Activated naive CD4-positive, alpha-beta T cell treated with anti-CD3 and anti-CD28 coated beads for 36 hours (primary cell): Measurements from ENCODE around the gene KMT5B. TPM values are rescaled to one million over a fixed set of nuclear protein-coding genes. Genes with fewer than 3 reads are reported as not detected.

Experiments
- CTCF ChIA-PET: fragments of 350-600 bp; sonication (Branson Sonifier 250); formaldehyde crosslinking; loops from one replicate; lab custom pipeline; 2021; ENCODE audit warnings: antibody characterized with exemption; lab: Charles Lee
- DNase-seq: peaks from one replicate; pipeline ENCODE4 v3.0.0-alpha.2; 2020
- H3K27ac Mint-ChIP-seq: one replicate; pipeline ENCODE4 v1.8.0; 2021; ENCODE audit warnings: mild to moderate bottlenecking, mixed read lengths
- H3K27me3 Mint-ChIP-seq: one replicate; pipeline ENCODE4 v1.8.0; 2021; ENCODE audit warnings: low read depth, mixed read lengths
- H3K36me3 Mint-ChIP-seq: one replicate; pipeline ENCODE4 v1.8.0; 2021; ENCODE audit warnings: low read depth, mixed read lengths
- H3K4me1 Mint-ChIP-seq: one replicate; pipeline ENCODE4 v1.8.0; 2021; ENCODE audit warnings: low read depth, mixed read lengths
- H3K4me3 Mint-ChIP-seq: one replicate; pipeline ENCODE4 v1.8.0; 2021; ENCODE audit warnings: mild to moderate bottlenecking, moderate library complexity, mixed read lengths
- H3K9me3 Mint-ChIP-seq: one replicate; pipeline ENCODE4 v1.8.0; 2021; ENCODE audit warnings: mixed read lengths
- intact Hi-C: fragments of 100-400 bp; cut with micrococcal nuclease; formaldehyde crosslinking; loops from one replicate; pipeline ENCODE4 v1.15.1; 2023
- total RNA-seq, 2 experiments: library from RNA; stranded (reverse); gene quantifications; one replicate each; pipeline ENCODE4 v1.2.3, GENCODE V29; 2021

KMT5B gene
- total RNA-seq, 2 experiments from 2014 or later: 18.4 to 21.6 TPM

DNA sequence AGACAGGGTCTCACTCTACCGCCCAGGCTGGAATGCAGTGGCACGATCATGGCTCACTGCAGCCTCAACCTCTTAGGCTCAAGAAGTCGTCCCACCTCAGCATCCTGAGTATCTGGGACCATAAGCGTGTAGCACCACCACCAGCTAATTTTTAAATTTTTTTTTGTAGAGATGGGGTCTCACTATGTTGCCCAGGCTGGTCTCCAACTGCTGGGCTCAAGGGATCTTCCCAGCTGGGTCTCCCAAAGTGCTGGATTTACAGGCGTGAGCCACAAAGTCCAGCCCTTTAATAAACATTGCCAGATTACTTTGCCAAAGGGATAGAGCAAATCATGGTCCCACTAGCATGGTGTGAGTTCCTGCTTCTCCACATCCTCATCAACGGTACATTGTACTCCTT is 45.6 kb downstream of the KMT5B start:
- Mint-ChIP-seq H3K27me3 (no peaks in the 10 kb centered on the region), H3K9me3 (no peaks in the 10 kb centered on the region), H3K36me3 (peaks cover 2% of the 10 kb centered on the region), H3K4me3 (no peak overlapping the region), H3K4me1 (no peaks in the 10 kb centered on the region), H3K27ac (no peak overlapping the region)
- CTCF ChIA-PET: interaction anchor here (0.6 kb wide), 1 partner anchor 27 kb away, joined by 3 read pairs; no protein-coding TSS in a partner anchor
- intact Hi-C loops: no loop called here
- DNase-seq: no peak

GRCh38 chr11:68166969-68167368 is 46.1 kb downstream of the KMT5B start:
- no peaks in the 10 kb centered on the region for H3K4me1 Mint-ChIP-seq
- H3K36me3 Mint-ChIP-seq: peaks cover 3% of the 10 kb centered on the region
- CTCF ChIA-PET: interaction anchor here (0.6 kb wide), 1 partner anchor 28 kb away, joined by 3 read pairs; no protein-coding TSS in a partner anchor
- H3K9me3 Mint-ChIP-seq: no peaks in the 10 kb centered on the region
- intact Hi-C loops: no loop called here
- no peak overlapping the region for H3K4me3 Mint-ChIP-seq
- DNase-seq: no peak
- no peaks in the 10 kb centered on the region for H3K27me3 Mint-ChIP-seq
- H3K27ac Mint-ChIP-seq: no peak overlapping the region

GRCh38 chr11:68165601-68166000 is 47.5 kb downstream of the KMT5B start:
- no peaks in the 10 kb centered on the region for H3K4me1 Mint-ChIP-seq
- no peak overlapping the region for H3K27ac Mint-ChIP-seq

DNA sequence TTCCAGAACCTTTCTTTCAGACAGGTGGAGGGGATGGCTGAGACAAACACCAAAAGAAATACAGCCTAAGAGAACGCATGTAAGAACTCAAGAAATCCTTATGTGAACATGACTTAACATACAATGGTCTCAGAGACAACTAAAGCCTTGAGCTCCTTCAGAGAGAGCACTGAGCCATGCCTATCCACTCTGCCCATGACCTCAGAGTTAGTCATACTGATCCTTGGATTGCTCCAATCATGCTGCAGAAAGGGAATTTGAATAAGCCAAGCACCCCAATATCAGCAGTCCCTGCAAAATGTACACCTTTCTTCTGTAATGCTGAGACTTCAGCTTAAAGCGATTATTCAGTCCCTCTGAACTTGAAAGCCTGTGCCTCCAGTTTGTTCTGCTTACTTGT is 48.7 kb downstream of the KMT5B start:
- intact Hi-C loops: no loop called here
- no peaks in the 10 kb centered on the region for H3K9me3 Mint-ChIP-seq
- no peaks in the 10 kb centered on the region for H3K27me3 Mint-ChIP-seq
- H3K36me3 Mint-ChIP-seq: peaks cover 4% of the 10 kb centered on the region
- no peak for DNase-seq
- H3K4me1 Mint-ChIP-seq: no peaks in the 10 kb centered on the region
- CTCF ChIA-PET: interaction anchor here (1.5 kb wide), 1 partner anchor 20 kb away, joined by 3 read pairs; no protein-coding TSS in a partner anchor
- H3K4me3 Mint-ChIP-seq: no peak overlapping the region
- no peak overlapping the region for H3K27ac Mint-ChIP-seq

More at GRCh38 chr11:68165601-68166000, 47.5 kb downstream of the KMT5B start:
- CTCF ChIA-PET: no interaction called here
- no peaks in the 10 kb centered on the region for H3K9me3 Mint-ChIP-seq
- H3K4me3 Mint-ChIP-seq: no peak overlapping the region
- H3K27me3 Mint-ChIP-seq: no peaks in the 10 kb centered on the region
- peaks cover 4% of the 10 kb centered on the region for H3K36me3 Mint-ChIP-seq
- intact Hi-C loops: no loop called here
- DNase-seq: no peak

DNA sequence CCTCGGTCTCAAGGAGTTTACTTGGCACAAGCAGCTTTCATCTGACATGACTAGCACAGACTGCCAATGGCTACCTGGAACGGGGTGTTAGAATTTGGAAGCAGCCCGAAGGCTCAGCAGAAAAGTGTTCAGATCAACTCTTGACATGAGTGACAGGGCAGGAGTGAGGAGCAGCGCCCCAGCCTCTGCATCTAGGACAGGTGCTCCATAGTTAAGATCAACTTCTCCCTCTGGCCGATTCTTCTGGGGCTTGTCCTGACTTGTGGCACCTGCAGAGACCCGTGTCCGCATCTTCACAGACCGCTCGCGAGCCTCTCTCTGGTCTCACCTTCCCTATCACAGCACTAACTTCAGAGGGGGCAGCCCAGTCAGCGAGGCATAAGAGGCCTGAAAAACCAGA is 49.4 kb downstream of the KMT5B start:
- no peaks in the 10 kb centered on the region for H3K4me1 Mint-ChIP-seq
- no peak overlapping the region for H3K27ac Mint-ChIP-seq
- peaks cover 4% of the 10 kb centered on the region for H3K36me3 Mint-ChIP-seq
- CTCF ChIA-PET: interaction anchor here (1.5 kb wide), 1 partner anchor 21 kb away, joined by 3 read pairs; no protein-coding TSS in a partner anchor
- no peak for DNase-seq
- no peak overlapping the region for H3K4me3 Mint-ChIP-seq
- intact Hi-C loops: no loop called here
- no peaks in the 10 kb centered on the region for H3K27me3 Mint-ChIP-seq
- no peaks in the 10 kb centered on the region for H3K9me3 Mint-ChIP-seq

DNA sequence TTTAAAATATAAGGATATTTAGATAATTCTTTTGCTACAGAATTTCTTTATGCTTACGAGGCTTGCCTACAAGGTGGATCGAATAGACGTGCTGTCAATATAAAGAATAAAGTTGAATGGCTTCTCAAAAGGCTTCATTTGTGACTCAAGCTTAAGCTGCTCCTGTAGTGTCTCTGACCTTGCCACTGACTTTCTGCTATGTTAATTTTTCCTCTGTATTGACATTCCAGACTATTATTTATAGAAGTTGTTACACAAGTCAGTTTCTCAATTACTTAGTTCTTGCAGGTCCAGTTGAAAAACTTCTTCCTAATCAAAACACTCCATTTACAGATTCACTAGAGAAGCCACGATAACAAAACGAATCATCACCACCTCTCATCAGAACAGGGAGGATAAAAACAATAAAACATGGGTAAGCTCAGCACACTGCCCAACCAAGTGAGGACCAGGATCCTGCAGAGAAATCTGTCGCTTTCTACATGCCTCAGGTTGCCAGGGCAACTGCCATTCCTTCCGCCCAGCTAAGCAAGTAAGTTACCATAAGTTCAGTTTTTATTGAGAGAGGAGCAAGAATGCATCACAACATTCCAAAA is 52.9 kb downstream of the KMT5B start:
- intact Hi-C loops: no loop called here
- DNase-seq: no peak
- no peaks in the 10 kb centered on the region for H3K27me3 Mint-ChIP-seq
- H3K27ac Mint-ChIP-seq: no peak overlapping the region
- H3K4me1 Mint-ChIP-seq: no peaks in the 10 kb centered on the region
- CTCF ChIA-PET: no interaction called here
- no peak overlapping the region for H3K4me3 Mint-ChIP-seq
- peaks cover 9% of the 10 kb centered on the region for H3K36me3 Mint-ChIP-seq
- H3K9me3 Mint-ChIP-seq: no peaks in the 10 kb centered on the region

- Mint-ChIP-seq H3K27me3 (no peaks in the 10 kb centered on the region), H3K9me3 (no peaks in the 10 kb centered on the region), H3K4me3 (no peak overlapping the region), H3K4me1 (no peaks in the 10 kb centered on the region), H3K27ac (no peak overlapping the region), H3K36me3 (peaks cover 9% of the 10 kb centered on the region)
- CTCF ChIA-PET: no interaction called here
- no peak for DNase-seq
- intact Hi-C loops: no loop called here
These were observed 53.4 kb downstream of the KMT5B start for GRCh38 chr11:68159665-68160064.

DNA sequence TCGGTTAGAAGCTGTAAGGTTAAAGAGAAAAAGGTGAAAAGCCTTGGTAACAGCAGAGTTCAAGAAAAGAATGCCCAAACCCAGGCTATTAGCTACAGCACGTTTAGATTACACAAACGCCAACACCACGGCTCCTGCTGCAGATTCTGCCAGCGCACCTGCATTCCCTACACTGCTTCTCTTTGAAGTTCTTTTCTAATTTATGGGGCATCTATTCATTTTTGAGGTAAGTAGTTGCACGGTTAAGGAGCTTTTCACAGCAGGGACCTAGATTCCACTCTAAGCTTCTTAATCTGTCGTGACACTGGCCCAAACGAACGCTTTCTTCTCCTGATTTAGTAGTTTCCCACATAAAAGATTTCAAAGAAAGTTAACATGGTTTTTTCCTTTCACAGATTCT is 53.9 kb downstream of the KMT5B start:
- Mint-ChIP-seq H3K36me3 (peaks cover 9% of the 10 kb centered on the region), H3K27ac (no peak overlapping the region), H3K27me3 (no peaks in the 10 kb centered on the region), H3K4me3 (no peak overlapping the region), H3K4me1 (no peaks in the 10 kb centered on the region), H3K9me3 (no peaks in the 10 kb centered on the region)
- CTCF ChIA-PET: no interaction called here
- no peak for DNase-seq
- intact Hi-C loops: no loop called here

- no peaks in the 10 kb centered on the region for H3K4me1 Mint-ChIP-seq
- no peak overlapping the region for H3K27ac Mint-ChIP-seq
- CTCF ChIA-PET: interaction anchor here (0.6 to 1.5 kb wide), 2 partner anchors 12 to 14 kb away, joined by 3 to 4 read pairs; no protein-coding TSS in a partner anchor
- H3K27me3 Mint-ChIP-seq: no peaks in the 10 kb centered on the region
- no peak for DNase-seq
- intact Hi-C loops: no loop called here
- H3K36me3 Mint-ChIP-seq: peaks cover 7% of the 10 kb centered on the region
- no peaks in the 10 kb centered on the region for H3K9me3 Mint-ChIP-seq
- no peak overlapping the region for H3K4me3 Mint-ChIP-seq
These were observed 54.5 kb downstream of the KMT5B start for GRCh38 chr11:68158580-68158979.

- CTCF ChIA-PET: no interaction called here
- H3K27me3 Mint-ChIP-seq: no peaks in the 10 kb centered on the region
- no peaks in the 10 kb centered on the region for H3K9me3 Mint-ChIP-seq
- H3K4me1 Mint-ChIP-seq: no peaks in the 10 kb centered on the region
- intact Hi-C loops: no loop called here
- DNase-seq: no peak
- H3K27ac Mint-ChIP-seq: no peak overlapping the region
- H3K36me3 Mint-ChIP-seq: peaks cover 5% of the 10 kb centered on the region
- H3K4me3 Mint-ChIP-seq: no peak overlapping the region
These were observed 59.4 kb downstream of the KMT5B start for GRCh38 chr11:68153742-68154141.

- DNase-seq: no peak
- H3K4me3 Mint-ChIP-seq: no peak overlapping the region
- no peak overlapping the region for H3K27ac Mint-ChIP-seq
- intact Hi-C loops: no loop called here
- H3K36me3 Mint-ChIP-seq: no peaks in the 10 kb centered on the region
- H3K27me3 Mint-ChIP-seq: no peaks in the 10 kb centered on the region
- H3K4me1 Mint-ChIP-seq: no peaks in the 10 kb centered on the region
- H3K9me3 Mint-ChIP-seq: no peaks in the 10 kb centered on the region
- CTCF ChIA-PET: no interaction called here
These were observed 63.1 kb downstream of the KMT5B start for GRCh38 chr11:68150037-68150436.

GRCh38 chr11:68149417-68149816 is 63.7 kb downstream of the KMT5B start:
- intact Hi-C loops: no loop called here
- no peaks in the 10 kb centered on the region for H3K4me1 Mint-ChIP-seq
- CTCF ChIA-PET: no interaction called here

GRCh38 chr11:68148879-68149278 is 64.2 kb downstream of the KMT5B start:
- no peaks in the 10 kb centered on the region for H3K4me1 Mint-ChIP-seq
- no peak for DNase-seq
- CTCF ChIA-PET: no interaction called here
- no peaks in the 10 kb centered on the region for H3K9me3 Mint-ChIP-seq
- no peaks in the 10 kb centered on the region for H3K27me3 Mint-ChIP-seq
- H3K4me3 Mint-ChIP-seq: no peak overlapping the region
- no peak overlapping the region for H3K27ac Mint-ChIP-seq
- no peaks in the 10 kb centered on the region for H3K36me3 Mint-ChIP-seq
- intact Hi-C loops: no loop called here

More at GRCh38 chr11:68149417-68149816, 63.7 kb downstream of the KMT5B start:
- H3K36me3 Mint-ChIP-seq: no peaks in the 10 kb centered on the region
- H3K27ac Mint-ChIP-seq: no peak overlapping the region
- DNase-seq: no peak
- H3K27me3 Mint-ChIP-seq: no peaks in the 10 kb centered on the region
- H3K9me3 Mint-ChIP-seq: no peaks in the 10 kb centered on the region
- H3K4me3 Mint-ChIP-seq: no peak overlapping the region
